ENCODE measurements around the gene SDCCAG8. TPM values are rescaled to one million over a fixed set of nuclear protein-coding genes. Genes with fewer than 3 reads are reported as not detected.
"Not testable (repeated sequence)": the region's sequence is repeated elsewhere in the genome, so short reads cannot be mapped to it uniquely, and the experiment has no call there.

The SDCCAG8 gene
- polyA plus RNA-seq, 3 donors: 33.2 to 34.4 (median 33.4) TPM

- Mint-ChIP-seq H3K4me1 (peaks cover 8% of the 10 kb centered on the region), H3K36me3 (peaks cover 63 to 73% of the 10 kb centered on the region in 2 donors), H3K27ac (peak overlapping the region in 3 of 7 donors; percentile 31 to 37 (median 34)), H3K4me3 (no peak overlapping the region), H3K9me3 (peaks cover 0 to 5% (median 1%) of the 10 kb centered on the region in 7 donors), H3K27me3 (ENCODE audit: low read depth in 3 of 3) (peaks cover 0 to 4% (median 0%) of the 10 kb centered on the region in 3 donors)
- Histone ChIP-seq H3K9me3 (replicated peaks in 1 of 2; ENCODE audit: control insufficient read depth in 1 of 2, insufficient read depth in 1 of 2, low read length in 2 of 2) (no peaks in the 10 kb centered on the region), H3K9ac (ENCODE audit: insufficient read depth, low read length, poor library complexity, severe bottlenecking) (no peak overlapping the region), H3K4me1 (ENCODE audit: control insufficient read depth in 1 of 2, insufficient read depth in 2 of 2, low read length in 2 of 2) (no peaks in the 10 kb centered on the region), H4K20me1 (ENCODE audit: insufficient read depth, low read length) (no peaks in the 10 kb centered on the region), H3K79me2 (ENCODE audit: insufficient read depth, low read length) (no peaks in the 10 kb centered on the region), H3K36me3 (replicated peaks in 1 of 2; ENCODE audit: control insufficient read depth in 1 of 2, insufficient read depth in 2 of 2, low read length in 2 of 2) (peaks cover 26 to 84% of the 10 kb centered on the region in 2 donors), H2AFZ (ENCODE audit: insufficient read depth, low read depth, low read length, poor library complexity, severe bottlenecking) (no peak overlapping the region), H3K4me3 (replicated peaks in 1 of 3; ENCODE audit: low read depth in 2 of 3, low read length in 3 of 3) (no peak overlapping the region), H3K27me3 (ENCODE audit: control insufficient read depth in 2 of 2, insufficient read depth in 2 of 2, low read length in 2 of 2) (no peaks in the 10 kb centered on the region), H3K4me2 (replicated peaks; ENCODE audit: extremely low read depth, low read length, poor library complexity, severe bottlenecking) (no peak overlapping the region), H3K27ac (ENCODE audit: low read depth in 1 of 2, low read length in 2 of 2) (no peak overlapping the region)
- DNase-seq: no peak
- intact Hi-C loops (cut with micrococcal nuclease): no loop called here
- TF ChIP-seq, protein P1, sequence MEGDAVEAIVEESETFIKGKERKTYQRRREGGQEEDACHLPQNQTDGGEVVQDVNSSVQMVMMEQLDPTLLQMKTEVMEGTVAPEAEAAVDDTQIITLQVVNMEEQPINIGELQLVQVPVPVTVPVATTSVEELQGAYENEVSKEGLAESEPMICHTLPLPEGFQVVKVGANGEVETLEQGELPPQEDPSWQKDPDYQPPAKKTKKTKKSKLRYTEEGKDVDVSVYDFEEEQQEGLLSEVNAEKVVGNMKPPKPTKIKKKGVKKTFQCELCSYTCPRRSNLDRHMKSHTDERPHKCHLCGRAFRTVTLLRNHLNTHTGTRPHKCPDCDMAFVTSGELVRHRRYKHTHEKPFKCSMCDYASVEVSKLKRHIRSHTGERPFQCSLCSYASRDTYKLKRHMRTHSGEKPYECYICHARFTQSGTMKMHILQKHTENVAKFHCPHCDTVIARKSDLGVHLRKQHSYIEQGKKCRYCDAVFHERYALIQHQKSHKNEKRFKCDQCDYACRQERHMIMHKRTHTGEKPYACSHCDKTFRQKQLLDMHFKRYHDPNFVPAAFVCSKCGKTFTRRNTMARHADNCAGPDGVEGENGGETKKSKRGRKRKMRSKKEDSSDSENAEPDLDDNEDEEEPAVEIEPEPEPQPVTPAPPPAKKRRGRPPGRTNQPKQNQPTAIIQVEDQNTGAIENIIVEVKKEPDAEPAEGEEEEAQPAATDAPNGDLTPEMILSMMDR (IDR thresholded peaks at IDR 0.05): no peak
- WGBS (ENCODE audit: insufficient coverage): 86% methylated on average over 1 of the region's 2 CpGs
These were observed 80.3 kb downstream of the SDCCAG8 start for GRCh38 chr1:243336163-243336562.

GRCh38 chr1:243338848-243339247 is 83.0 kb downstream of the SDCCAG8 start:
- H3K4me3 ChIP-seq (replicated peaks in 1 of 3; ENCODE audit: low read depth in 2 of 3, low read length in 3 of 3); H2AFZ ChIP-seq (ENCODE audit: insufficient read depth, low read depth, low read length, poor library complexity, severe bottlenecking); H3K4me2 ChIP-seq (replicated peaks; ENCODE audit: extremely low read depth, low read length, poor library complexity, severe bottlenecking); H3K27ac ChIP-seq (ENCODE audit: low read depth in 1 of 2, low read length in 2 of 2); intact Hi-C loops (cut with micrococcal nuclease); H3K9me3 Mint-ChIP-seq; H3K27me3 Mint-ChIP-seq (ENCODE audit: low read depth in 3 of 3); H3K4me3 Mint-ChIP-seq; H3K27me3 ChIP-seq (ENCODE audit: control insufficient read depth in 2 of 2, insufficient read depth in 2 of 2, low read length in 2 of 2); H3K79me2 ChIP-seq (ENCODE audit: insufficient read depth, low read length); H3K4me1 Mint-ChIP-seq; DNase-seq; H3K9ac ChIP-seq (ENCODE audit: insufficient read depth, low read length, poor library complexity, severe bottlenecking); H3K4me1 ChIP-seq (ENCODE audit: control insufficient read depth in 1 of 2, insufficient read depth in 2 of 2, low read length in 2 of 2); H3K9me3 ChIP-seq (replicated peaks in 1 of 2; ENCODE audit: control insufficient read depth in 1 of 2, insufficient read depth in 1 of 2, low read length in 2 of 2); H4K20me1 ChIP-seq (ENCODE audit: insufficient read depth, low read length): not testable (repeated sequence)
- peaks cover 20 to 69% of the 10 kb centered on the region in 2 donors for H3K36me3 ChIP-seq (replicated peaks in 1 of 2; ENCODE audit: control insufficient read depth in 1 of 2, insufficient read depth in 2 of 2, low read length in 2 of 2)
- peaks cover 51 to 59% of the 10 kb centered on the region in 2 donors for H3K36me3 Mint-ChIP-seq
- 94% methylated on average over 2 of the region's 4 CpGs for WGBS (ENCODE audit: insufficient coverage)
- H3K27ac Mint-ChIP-seq: peak overlapping the region in 1 of 7 donors; percentile 78

All from CD14-positive monocyte (primary cell).